Chondrocyte (in vitro differentiated cells): ENCODE results near the gene EPC2. TPM values are rescaled to one million over a fixed set of nuclear protein-coding genes. Genes with fewer than 3 reads are reported as not detected.
"Not testable (repeated sequence)": the region's sequence is repeated elsewhere in the genome, so short reads cannot be mapped to it uniquely, and the experiment has no call there.

Source experiments
- DNase-seq: peaks from one replicate; pipeline ENCODE4 v3.0.0; 2021; ENCODE audit warnings: mixed read lengths, low spot score
- H3K27ac Mint-ChIP-seq: one replicate; pipeline ENCODE4 v1.8.0; 2021; ENCODE audit warnings: mild to moderate bottlenecking, moderate library complexity, mixed read lengths; ENCODE audit not compliant: unreplicated experiment
- H3K27me3 Mint-ChIP-seq: 2 replicates; pipeline ENCODE4 v1.8.0; 2021; ENCODE audit warnings: low read depth, mixed read lengths
- H3K36me3 Mint-ChIP-seq: 2 replicates; pipeline ENCODE4 v1.8.0; 2021; ENCODE audit warnings: low read depth, mixed read lengths
- H3K4me1 Mint-ChIP-seq: 2 replicates; pipeline ENCODE4 v1.8.0; 2021; ENCODE audit warnings: low read depth, mild to moderate bottlenecking, mixed read lengths
- H3K4me3 Mint-ChIP-seq: one replicate; pipeline ENCODE4 v1.8.0; 2021; ENCODE audit warnings: mild to moderate bottlenecking, moderate library complexity, mixed read lengths; ENCODE audit not compliant: unreplicated experiment
- H3K9me3 Mint-ChIP-seq: 2 replicates; pipeline ENCODE4 v1.8.0; 2021; ENCODE audit warnings: low read depth, mixed read lengths
- CTCF ChIP-seq: fragments of 200-600 bp; sonication (generic); IDR thresholded peaks from 2 replicates; pipeline ENCODE4 v1.5.0; 2021; ENCODE audit warnings: antibody characterized with exemption, mild to moderate bottlenecking, moderate library complexity
- total RNA-seq: library from RNA; stranded (reverse); gene quantifications from 3 replicates; pipeline ENCODE4 v1.2.1, GENCODE V29; 2021

Gene EPC2
- total RNA-seq, 1 donor from 2014 or later, result 23.8 TPM

GRCh38 chr2:148789059-148789458, 144.5 kb downstream of the EPC2 start:
- no peak for TF ChIP-seq CTCF

GRCh38 chr2:148790172-148790571, 145.6 kb downstream of the EPC2 start:
- not testable (repeated sequence) for H3K36me3 Mint-ChIP-seq, H3K4me3 Mint-ChIP-seq, H3K27ac Mint-ChIP-seq, H3K4me1 Mint-ChIP-seq, DNase-seq, H3K9me3 Mint-ChIP-seq, H3K27me3 Mint-ChIP-seq

More at GRCh38 chr2:148789059-148789458, 144.5 kb downstream of the EPC2 start:
- Mint-ChIP-seq H3K9me3 (no peaks in the 10 kb centered on the region), H3K27me3 (no peaks in the 10 kb centered on the region), H3K4me1 (peaks cover 1% of the 10 kb centered on the region), H3K4me3 (no peak overlapping the region), H3K36me3 (peaks cover 18% of the 10 kb centered on the region), H3K27ac (no peak overlapping the region)
- DNase-seq, result no peak

GRCh38 chr2:148794558-148794957, 150.0 kb downstream of the EPC2 start:
- no peak overlapping the region for H3K27ac Mint-ChIP-seq
- H3K36me3 Mint-ChIP-seq, result peaks cover 3% of the 10 kb centered on the region
- no peak overlapping the region for H3K4me3 Mint-ChIP-seq
- no peak for TF ChIP-seq CTCF
- H3K27me3 Mint-ChIP-seq, result no peaks in the 10 kb centered on the region
- DNase-seq, result no peak
- no peaks in the 10 kb centered on the region for H3K9me3 Mint-ChIP-seq
- peaks cover 11% of the 10 kb centered on the region for H3K4me1 Mint-ChIP-seq

GRCh38 chr2:148796735-148797512, 152.4 kb downstream of the EPC2 start:
- Mint-ChIP-seq H3K27ac (no peak overlapping the region), H3K4me3 (no peak overlapping the region), H3K4me1 (peaks cover 11% of the 10 kb centered on the region)

GRCh38 chr2:148802448-148803220, 158.1 kb downstream of the EPC2 start:
- no peak for TF ChIP-seq CTCF
- DNase-seq, result no peak
- Mint-ChIP-seq H3K27ac (no peak overlapping the region), H3K4me1 (no peaks in the 10 kb centered on the region), H3K4me3 (no peak overlapping the region), H3K36me3 (peaks cover 1% of the 10 kb centered on the region), H3K9me3 (no peaks in the 10 kb centered on the region), H3K27me3 (no peaks in the 10 kb centered on the region)

More at GRCh38 chr2:148796735-148797512, 152.4 kb downstream of the EPC2 start:
- no peaks in the 10 kb centered on the region for H3K9me3 Mint-ChIP-seq
- H3K27me3 Mint-ChIP-seq, result no peaks in the 10 kb centered on the region
- DNase-seq, result no peak
- no peaks in the 10 kb centered on the region for H3K36me3 Mint-ChIP-seq
- no peak for TF ChIP-seq CTCF
